GM19372 (cell line): ENCODE measurements around the gene CHRNB1.

ENCODE experiments used
- ATAC-seq: cut with Tn5 transposase; IDR thresholded peaks from one replicate; pipeline ENCODE4 v1.9.1; 2021; ENCODE audit warnings: mild to moderate bottlenecking, low read depth, moderate library complexity; ENCODE audit not compliant: unreplicated experiment

Gene CHRNB1

DNA sequence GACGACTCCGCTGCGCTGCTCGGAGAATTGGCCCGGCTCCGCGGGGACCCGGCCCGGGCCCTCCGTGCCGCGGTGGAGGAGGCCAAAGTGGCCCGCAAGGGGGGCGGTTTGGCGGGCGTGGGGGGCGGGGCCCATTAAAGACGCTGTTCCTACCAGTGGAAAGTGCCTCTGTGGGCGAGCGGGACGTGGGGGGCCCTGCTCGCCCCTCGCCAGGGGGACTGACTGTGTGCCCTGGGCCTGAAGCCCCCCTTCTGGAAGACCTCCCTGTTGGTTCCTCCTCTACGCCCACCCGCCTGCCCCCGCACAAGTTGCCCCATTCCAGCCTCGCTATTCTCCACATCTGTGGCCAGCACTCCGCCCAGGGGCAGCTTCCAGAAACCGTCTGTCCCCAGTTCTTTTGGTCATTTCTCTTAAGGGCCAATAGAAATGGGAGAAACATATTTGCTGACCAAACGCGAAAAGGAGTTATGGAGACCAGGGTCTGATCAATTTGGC, 7.4 kb upstream of the CHRNB1 start:
- no peak for ATAC-seq

DNA sequence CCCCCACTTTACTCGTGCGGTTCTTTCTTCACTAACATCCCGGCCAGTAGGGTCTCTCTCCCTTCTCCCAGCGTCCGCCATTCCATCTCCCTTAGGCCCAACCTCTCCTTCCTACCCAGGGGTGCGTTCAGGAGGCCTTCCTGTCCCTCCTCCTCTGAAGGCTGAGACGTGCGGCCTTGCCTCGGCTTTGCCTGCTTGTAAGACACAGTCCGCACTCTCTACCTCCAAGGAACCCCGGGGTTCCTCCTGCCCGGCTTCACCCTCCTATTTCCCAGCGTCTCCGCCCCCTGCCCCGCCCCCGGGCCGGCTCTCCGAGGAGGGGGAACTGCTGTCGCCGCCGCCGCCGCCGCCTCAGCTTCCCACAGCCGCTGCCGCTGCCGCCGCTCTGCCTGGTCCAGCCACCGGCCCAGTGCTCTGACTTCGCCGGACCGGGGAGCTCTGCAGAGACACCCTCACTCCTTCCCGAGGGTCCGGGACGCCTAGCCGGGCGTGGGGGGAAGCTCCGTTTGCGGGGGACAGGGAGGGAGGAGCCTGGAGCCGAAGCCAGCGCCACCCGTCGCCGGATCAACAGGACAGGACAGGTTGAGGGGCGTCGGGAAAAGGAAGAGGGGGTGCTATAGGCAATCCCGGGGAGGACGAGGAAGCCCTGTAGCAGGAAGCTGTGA, 6.8 kb upstream of the CHRNB1 start:
- ATAC-seq = no peak

DNA sequence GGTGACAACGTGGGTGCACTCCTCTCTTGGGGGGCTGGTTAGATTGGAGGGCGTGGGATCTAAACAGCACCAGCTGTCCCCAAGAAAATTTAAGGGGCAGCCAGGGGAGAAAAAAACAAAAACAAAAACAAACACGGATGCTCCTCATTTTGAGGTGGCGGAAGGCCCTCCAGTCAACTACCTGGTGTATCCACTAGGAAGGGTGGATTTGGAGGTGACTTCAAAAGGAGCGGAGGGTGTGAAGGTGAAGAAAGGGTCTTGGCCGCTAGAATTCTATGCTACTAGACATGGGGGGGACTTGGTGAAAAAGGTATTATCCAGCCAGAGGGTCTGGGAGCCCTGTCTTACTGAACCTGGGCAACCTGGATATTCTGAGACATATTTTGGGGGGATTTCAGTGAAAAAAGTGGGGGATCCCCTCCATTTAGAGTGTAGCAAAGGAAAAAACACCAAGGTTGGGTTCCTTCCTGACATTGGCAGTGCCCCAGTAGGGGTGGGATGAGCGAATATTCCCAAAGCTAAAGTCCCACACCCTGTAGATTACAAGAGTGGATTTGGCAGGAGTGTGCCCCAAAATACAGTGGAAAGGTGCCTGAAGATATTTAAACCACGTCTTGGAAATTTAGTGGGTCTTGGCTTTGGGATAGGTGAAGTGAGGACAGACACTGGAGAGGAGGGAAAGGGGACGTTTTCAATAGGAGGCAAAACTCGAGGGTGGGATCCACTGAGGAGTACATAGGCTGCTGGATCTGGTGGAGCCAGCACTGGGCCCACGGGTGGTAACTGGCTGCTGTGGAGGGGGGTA, 6.0 kb upstream of the CHRNB1 start:
- no peak for ATAC-seq

DNA sequence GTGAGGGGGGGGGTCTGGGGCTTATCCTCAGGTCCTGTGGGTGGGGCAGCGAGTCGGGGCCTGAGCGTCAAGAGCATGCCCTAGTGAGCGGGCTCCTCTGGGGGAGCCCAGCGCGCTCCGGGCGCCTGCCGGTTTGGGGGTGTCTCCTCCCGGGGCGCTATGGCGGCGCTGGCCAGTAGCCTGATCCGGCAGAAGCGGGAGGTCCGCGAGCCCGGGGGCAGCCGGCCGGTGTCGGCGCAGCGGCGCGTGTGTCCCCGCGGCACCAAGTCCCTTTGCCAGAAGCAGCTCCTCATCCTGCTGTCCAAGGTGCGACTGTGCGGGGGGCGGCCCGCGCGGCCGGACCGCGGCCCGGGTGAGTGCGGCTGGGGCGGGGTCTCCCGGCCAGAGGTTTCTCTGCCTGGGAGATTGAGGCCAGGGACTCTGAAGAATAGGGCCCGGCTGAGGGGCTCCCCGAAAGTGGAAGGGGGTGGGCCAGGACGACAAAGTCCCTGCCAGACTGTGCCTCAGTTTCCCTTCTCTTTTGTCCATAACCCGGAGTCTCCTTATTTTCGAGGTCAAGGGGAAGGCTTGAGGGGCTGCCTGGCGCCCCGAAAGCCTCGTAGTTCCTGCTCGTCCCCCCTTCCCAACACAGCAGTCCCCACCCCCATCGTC, 5.3 kb upstream of the CHRNB1 start, which contains the start of gene FGF11:
FGF11 (plus strand) TSS at position 51 of the 651 bp plus-strand sequence; CDS start at position 160, 109 bp downstream.
- ATAC-seq = no peak

DNA sequence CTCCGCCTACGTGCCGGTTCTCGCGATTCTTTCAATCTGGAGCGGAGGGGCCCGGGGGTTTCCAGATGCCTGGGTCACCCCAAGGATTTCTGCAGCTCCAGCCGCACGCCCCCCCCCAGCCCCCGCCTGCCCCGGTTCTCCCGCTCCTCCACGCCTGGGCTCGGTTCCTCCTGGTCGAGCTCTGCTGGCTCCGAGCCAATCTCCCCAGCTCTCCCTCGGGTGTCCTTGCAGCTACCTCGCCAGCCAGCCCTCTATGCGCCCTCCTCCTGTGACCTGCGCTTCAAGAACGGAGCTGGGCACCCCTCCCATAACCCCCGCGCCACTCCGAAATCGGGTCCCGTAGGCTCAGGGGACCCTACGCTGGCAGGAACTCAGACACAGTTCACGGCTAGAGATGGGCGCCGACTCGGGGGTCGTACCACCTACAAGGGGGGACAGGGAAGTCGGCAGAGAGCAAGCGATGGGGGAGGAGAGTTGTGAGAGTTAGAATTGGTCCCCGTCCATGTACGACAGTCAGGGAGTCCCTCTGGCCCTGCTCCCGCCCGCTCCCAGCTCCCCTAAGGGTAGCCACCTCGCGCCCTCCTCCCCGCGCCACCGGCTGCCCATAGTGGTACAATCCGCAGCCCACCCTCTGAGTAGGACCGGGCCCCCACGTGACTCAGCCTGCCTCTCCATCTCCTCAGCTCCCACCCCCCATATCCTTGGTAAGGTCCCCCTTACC, 4.6 kb upstream of the CHRNB1 start:
- no peak for ATAC-seq

DNA sequence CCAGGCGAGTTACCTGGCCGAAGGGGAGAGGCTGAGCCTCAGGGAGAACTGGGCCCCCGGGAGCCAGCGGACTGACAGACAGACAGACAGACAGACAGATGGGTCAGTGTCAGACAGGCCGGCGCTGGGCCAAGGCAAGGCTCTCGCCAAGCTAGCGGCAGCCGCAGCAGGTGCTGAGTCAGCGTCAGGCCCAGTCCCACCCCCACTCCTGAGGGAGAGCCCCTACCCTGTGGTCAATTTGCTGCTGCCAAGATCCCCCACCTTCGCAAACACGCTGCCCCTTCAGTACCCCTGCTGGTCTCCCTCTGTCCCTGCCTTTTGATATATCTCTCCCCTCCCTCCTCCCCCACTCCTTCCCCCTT, 4.0 kb upstream of the CHRNB1 start:
- ATAC-seq = no peak

DNA sequence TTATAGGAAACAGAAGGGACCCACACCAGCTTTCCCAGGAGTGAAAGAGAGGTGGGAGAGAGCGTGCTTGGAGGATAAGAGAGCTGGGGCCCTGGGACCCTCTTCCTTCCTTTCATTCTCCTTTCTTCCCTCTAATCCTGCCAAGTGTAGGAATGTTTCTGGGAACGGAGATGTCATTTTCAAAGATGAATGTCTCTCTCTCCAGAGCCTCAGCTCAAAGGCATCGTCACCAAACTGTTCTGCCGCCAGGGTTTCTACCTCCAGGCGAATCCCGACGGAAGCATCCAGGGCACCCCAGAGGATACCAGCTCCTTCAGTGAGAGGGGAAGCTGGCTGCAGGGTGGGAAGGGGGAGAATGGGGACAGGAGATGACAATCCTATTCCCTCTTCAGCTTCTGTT, 3.6 kb upstream of the CHRNB1 start:
- ATAC-seq = no peak

DNA sequence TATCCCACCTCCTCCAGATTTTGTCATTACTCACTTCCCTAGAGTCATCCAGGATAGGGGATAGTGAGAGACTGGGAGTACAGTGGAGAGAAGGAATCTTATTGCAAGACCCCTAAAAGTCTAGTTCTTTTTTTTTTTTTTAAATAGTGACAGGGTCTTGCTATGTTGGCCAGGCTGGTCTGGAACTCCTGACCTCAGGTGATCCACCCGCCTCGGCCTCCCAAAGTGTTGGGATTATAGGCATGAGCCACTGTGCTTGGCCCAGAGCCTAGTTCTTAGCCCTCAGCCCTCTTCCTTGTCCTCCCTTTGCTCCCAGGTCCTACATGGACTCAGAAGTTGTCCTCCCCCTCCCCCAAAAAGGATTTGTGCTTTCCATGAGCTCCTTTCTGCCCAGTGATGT, 2.7 kb upstream of the CHRNB1 start:
- no peak for ATAC-seq

DNA sequence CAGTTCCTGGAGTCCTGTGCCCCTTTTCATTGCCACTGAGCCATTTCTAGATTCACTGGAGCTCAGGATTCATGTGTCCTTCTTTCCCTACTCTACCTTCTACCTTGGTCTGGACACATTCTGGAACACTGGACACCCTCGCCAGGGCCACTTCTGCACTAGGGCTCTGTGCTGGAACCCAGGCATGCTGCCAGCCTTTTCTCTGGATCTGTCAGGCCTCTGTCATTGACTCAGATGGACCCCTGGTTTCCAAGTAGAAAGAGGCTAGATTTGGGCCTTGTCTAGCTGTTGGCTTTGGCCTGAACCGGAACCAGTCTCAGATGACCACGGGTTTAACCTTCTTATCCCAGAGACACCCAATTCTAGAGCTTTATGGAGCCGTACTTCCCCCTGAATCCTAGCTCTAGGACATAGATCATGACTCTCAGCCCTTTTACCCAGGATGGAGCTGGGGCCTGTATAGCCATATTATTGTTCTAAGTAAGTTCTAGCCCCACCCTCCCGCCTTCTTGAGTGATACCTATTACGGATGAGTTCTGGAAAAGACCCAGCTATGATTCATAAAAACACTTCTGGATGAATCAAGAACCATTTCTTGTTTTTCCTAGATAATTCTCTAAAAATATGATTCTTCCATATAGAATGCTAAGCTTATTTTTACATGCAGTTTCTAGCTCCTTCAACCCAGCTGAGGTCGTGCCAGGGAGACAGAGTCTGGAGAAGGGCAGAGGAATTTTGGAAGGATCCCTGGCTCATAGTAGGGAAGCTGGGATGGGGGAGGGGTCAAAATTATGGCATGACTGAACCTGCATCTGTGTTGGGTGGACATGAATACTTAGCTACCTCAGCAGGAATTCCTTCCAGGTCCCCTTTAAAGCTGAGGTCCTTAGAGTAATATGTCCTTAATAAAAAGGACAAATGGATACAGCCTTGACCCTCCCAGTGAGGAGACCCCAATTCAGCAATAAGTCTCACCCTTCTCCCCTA, 1.1 kb upstream of the CHRNB1 start:
- no peak for ATAC-seq

DNA sequence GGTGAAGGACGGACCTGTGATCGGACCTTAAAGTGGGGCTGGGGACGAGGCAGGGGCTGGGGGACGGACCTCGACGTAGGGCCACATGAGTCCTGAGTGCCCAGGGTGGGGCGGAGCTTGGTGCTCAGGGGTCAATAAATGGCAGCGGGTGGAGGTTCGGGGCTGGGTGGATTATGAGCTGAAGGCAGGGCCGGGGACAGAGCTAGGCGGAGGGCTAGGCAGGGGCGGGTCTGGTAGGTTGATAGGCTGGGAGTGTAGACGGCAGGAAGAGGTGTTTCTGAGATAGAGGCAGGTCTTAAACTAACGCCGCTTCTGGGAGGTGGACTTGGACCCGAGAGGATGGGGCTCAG, 733 bp downstream of the CHRNB1 start:
- no peak for ATAC-seq

DNA sequence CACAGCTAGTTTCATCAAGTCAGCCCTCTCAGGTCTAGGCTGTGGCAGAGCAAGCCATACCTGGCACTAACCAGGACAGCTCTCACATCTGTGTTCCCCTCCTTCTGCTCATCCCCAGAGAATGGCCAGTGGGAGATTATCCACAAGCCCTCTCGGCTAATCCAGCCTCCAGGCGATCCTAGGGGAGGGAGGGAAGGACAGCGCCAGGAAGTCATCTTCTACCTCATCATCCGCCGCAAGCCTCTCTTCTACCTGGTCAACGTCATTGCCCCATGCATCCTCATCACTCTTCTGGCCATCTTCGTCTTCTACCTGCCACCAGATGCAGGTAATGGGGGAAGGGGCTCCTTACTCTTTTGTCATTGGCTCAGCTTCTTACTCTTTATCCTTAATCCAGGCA, 3.6 kb downstream of the CHRNB1 start:
- ATAC-seq = no peak

DNA sequence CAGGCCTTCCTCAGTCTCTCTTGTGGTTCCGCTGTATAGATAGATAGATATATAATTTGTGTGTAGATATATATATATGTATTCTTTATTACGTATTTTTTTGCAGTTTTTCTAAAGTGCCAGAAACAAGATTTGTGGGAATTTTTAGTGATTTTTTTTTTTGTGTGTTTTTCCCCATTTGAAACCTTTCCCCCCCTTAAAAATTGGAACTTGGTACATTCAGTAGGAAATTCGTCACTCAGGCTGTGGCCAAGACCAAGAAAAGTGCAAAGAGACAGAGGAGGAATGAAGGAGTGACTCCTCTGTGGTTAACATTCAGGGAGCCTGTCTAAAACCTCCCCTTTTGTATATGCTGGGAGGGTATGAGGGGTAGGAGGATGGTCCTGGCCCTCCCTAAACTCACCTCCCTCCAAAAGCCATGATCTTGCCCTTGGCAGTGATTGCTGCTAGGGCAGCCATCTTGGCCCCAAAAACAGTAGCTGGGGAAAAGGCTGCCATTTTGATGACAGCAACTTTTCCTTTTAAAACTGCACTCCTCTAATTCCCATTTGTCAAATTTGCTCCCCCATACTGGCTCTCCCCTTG, 15.2 kb downstream of the CHRNB1 start:
- ATAC-seq = no peak

DNA sequence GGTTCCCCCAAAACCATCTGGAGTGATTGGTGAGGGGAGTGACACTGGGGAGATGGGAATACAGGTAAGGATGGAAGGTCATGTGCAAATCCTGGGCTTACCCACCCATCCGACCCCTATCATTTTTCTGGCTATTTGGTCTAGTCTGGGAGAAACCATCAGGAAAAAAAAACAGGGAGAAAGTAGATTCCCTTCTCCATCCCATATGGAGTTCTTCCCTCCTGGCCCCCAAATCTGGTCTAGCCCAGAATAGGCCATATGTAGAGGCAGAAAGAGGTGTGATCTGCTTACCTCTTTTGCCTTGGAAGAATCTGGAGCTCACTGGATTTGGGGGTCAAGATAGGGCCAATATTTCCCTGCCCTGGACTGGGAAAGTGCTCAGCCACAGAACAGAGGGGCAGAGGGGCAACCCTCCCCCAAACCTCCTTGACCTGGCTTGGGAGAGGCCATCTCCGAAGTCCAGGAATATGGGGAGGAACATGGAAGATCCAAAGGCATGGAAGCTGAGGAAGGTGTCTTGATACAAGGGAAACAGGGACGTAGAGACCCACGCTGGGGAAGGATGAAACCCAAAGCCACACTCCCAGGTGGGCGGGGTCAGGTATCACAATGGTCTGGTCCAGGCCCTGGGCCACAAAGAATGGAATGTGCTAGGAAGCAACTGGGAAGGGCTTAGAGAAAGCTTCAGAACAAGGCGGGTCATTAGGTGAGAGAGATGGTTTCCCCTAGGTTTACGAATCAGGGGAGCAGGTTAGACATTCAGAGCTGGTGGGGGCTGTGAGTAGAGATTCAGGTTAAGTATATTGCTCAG, 16.2 kb downstream of the CHRNB1 start:
- no peak for ATAC-seq

DNA sequence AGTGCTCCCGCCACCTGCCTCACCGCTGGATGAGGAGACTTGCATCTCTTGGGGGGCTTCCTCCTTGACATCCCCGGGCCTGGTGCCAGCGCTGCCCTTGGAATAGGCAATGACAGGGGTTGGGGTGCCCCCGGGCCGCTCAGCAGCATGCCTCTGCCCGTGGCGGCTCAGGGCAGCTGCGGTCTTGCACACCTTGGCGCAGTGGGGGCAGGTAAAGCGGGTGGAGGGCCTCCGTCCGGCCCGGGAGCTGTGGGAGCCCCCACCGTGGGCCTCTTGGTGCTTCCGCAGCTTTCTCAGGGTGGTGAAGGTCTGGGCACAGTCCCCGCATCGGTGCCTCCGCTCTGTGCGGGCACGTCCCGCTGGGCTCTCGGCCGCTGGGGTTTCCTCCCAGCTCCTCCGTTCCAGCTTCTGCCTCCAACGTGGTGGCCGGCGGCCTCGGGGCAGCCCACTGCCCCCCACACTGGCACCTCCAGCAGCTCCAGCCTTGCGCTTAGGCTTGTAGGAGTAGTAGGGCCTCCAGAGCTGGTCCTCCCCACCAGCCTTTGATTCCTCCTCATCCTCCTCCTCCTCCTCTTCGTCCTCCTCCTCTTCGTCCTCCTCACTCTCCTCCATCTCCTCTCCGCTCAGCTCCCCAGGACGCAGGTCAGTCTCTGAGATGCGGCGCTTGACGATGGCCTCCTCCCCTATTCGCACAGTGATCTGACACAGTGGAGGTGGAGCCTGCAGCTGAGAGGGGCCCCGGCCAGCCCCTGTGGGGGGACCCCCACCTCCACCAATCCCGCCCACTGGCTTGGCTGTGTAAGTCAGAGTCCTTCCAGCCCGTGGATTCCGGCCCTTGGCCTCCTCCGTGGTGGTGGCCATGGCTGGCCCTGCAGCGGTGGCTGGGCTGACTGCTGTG, 17.9 kb downstream of the CHRNB1 start:
- no peak for ATAC-seq

DNA sequence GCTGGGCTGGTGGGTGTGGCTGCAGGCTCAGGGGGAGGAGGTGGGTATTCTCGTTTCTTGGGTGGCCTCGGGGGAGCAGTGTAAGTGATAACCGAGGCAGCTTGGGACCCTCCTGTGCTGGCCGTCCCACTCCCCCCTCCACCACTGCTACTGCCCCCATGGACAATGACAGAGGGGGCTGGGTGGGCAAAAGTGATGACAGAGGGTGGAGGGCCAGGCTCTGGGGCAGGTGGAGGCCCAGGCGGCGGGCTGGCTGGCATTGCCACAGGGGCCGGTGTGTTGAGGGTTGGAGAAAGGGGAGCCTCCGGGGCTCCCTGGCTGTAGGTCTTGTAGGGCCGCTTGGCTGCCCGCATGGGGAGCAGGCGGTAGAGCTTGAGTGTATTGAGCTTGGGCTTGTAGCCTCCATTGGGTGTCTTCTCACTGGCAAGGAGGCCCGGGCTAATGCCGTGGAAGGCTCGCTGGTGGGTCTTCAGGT, 18.5 kb downstream of the CHRNB1 start:
- ATAC-seq = no peak

DNA sequence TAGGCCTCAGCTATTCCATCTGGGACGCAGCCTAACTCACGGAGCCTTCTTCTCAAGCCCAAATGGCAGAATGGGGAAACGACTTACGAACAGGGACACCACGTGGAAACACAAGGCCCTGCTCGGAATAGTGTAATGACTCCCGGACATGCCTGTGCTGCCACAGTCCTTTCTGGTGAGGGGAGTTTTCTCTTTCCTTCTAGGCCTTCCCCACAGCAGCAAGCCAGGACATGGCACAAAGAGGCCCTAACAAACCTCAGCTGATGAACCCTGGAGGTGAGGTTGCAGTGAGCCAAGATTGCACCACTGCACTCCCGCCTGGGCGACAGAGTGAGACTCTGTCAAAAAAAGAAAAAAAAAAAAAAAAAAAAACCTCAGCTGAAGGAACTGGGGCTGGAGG, 19.2 kb downstream of the CHRNB1 start:
- ATAC-seq = no peak

DNA sequence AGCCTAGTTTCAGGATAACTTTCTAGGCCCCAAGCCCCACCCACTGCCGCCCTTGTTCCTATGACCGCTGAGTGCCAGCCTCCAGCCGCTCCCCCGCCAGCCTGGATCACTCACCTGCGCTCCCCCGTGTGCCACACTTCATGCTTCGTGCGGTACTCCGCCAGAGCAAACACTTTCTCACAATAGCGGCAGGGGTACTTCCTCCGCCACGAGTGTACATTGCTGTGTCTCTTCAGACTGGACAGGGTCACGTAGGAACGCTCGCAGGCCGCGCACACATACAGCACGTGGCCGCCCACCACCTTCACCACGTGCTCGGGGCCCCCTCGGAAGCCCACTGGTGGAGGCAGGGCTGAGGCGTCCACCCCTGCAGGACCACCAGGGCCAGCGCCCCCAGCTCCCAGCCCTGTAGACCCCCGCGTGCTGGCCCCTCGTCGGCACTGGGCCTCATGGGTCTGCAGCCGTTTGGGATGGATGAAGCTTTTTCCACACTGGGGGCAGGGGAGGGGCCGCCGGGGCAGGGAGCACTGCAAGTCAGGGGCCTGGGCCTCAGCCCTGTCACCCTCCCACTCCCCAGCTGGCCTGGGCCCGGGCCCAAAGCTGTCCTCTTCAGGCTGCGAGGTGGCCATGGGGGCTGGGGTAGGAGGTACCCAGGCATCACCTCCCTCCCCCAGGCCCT, 20.9 kb downstream of the CHRNB1 start:
- ATAC-seq = no peak
